Activated CD8-positive, alpha-beta T cell treated with anti-CD3 and anti-CD28 coated beads, Interleukin-2, amount 10 ng/mL, durations not matched to agents 7 days and 5 days (primary cell): ENCODE results near the gene FAM120A. TPM values are rescaled to one million over a fixed set of nuclear protein-coding genes. Genes with fewer than 3 reads are reported as not detected.

Experiments used
- ATAC-seq: fragments of 150-1000 bp; cut with Tn5 transposase; one replicate; pipeline ENCODE4 v1.10.0; 2021; ENCODE audit warnings: moderate library complexity
- CTCF ChIA-PET: fragments of 350-600 bp; sonication (Branson Sonifier 250); formaldehyde crosslinking; loops from one replicate; lab custom pipeline; 2021; ENCODE audit warnings: antibody characterized with exemption; lab: Charles Lee
- POLR2A ChIA-PET: fragments of 350-600 bp; sonication (Branson Sonifier 250); formaldehyde crosslinking; loops from one replicate; lab custom pipeline; 2021; ENCODE audit warnings: antibody characterized with exemption; lab: Charles Lee
- DNase-seq: peaks from one replicate; pipeline ENCODE4 v3.0.0-alpha.2; 2020
- H3K27ac Mint-ChIP-seq: one replicate; pipeline ENCODE4 v1.8.0; 2021; ENCODE audit warnings: mild to moderate bottlenecking, mixed read lengths
- H3K27me3 Mint-ChIP-seq: one replicate; pipeline ENCODE4 v1.8.0; 2021; ENCODE audit warnings: low read depth, mixed read lengths
- H3K36me3 Mint-ChIP-seq: one replicate; pipeline ENCODE4 v1.8.0; 2021; ENCODE audit warnings: low read depth, mixed read lengths
- H3K4me1 Mint-ChIP-seq: one replicate; pipeline ENCODE4 v1.8.0; 2021; ENCODE audit warnings: low read depth, mixed read lengths
- H3K4me3 Mint-ChIP-seq: one replicate; pipeline ENCODE4 v1.8.0; 2021; ENCODE audit warnings: mild to moderate bottlenecking, mixed read lengths
- H3K9me3 Mint-ChIP-seq: one replicate; pipeline ENCODE4 v1.8.0; 2022; ENCODE audit warnings: mixed read lengths; ENCODE audit not compliant: insufficient read depth
- total RNA-seq, 2 experiments: library from RNA; stranded (reverse); gene quantifications; one replicate each; pipeline ENCODE4 v1.2.3, GENCODE V29; 2021

FAM120A gene
- total RNA-seq, 2 experiments from 2014 or later = 139 to 141 TPM

- peak overlapping the region; percentile 95 for H3K27ac Mint-ChIP-seq
- no peaks in the 10 kb centered on the region for H3K27me3 Mint-ChIP-seq
- H3K4me1 Mint-ChIP-seq = peaks cover 24% of the 10 kb centered on the region
- CTCF ChIA-PET = interaction anchor here (0.7 to 2.7 kb wide), 51 partner anchors 8 to 742 kb away, joined by 3 to 38 read pairs (median 5); partner anchors contain the start of genes FAM120AOS and NINJ1
- ATAC-seq (peak; percentile 96), DNase-seq (peak; percentile 98)
- POLR2A ChIA-PET = interaction anchor here (0.6 to 2.6 kb wide), 22 partner anchors 9 to 433 kb away, joined by 3 to 41 read pairs (median 4); partner anchors contain the start of genes FAM120A, FAM120AOS, NINJ1 and PHF2
- H3K4me3 Mint-ChIP-seq = peak overlapping the region; percentile 85
- peaks cover 47% of the 10 kb centered on the region for H3K36me3 Mint-ChIP-seq
- peaks cover 10% of the 10 kb centered on the region for H3K9me3 Mint-ChIP-seq
Observed at GRCh38 chr9:93566408-93567270, 115.2 kb downstream of the FAM120A start.

- no peaks in the 10 kb centered on the region for H3K27me3 Mint-ChIP-seq
- POLR2A ChIA-PET = interaction anchor here (0.6 to 2.6 kb wide), 14 partner anchors 9 to 434 kb away, joined by 3 to 41 read pairs (median 6); partner anchors contain the start of genes FAM120A, FAM120AOS, NINJ1 and PHF2
- peak overlapping the region; percentile 85 for H3K4me3 Mint-ChIP-seq
- peaks cover 24% of the 10 kb centered on the region for H3K4me1 Mint-ChIP-seq
- ATAC-seq (no peak), DNase-seq (no peak)
- peaks cover 10% of the 10 kb centered on the region for H3K9me3 Mint-ChIP-seq
- peak overlapping the region; percentile 95 for H3K27ac Mint-ChIP-seq
- H3K36me3 Mint-ChIP-seq = peaks cover 41% of the 10 kb centered on the region
- CTCF ChIA-PET = interaction anchor here (0.9 to 2.7 kb wide), 14 partner anchors 8 to 459 kb away, joined by 3 to 38 read pairs (median 10); partner anchors contain the start of genes FAM120AOS and NINJ1
Observed at GRCh38 chr9:93567271-93567959, 115.9 kb downstream of the FAM120A start.

- ChIA-PET CTCF (no interaction called here), POLR2A (no interaction called here)
- Mint-ChIP-seq H3K9me3 (peaks cover 10% of the 10 kb centered on the region), H3K4me1 (peaks cover 24% of the 10 kb centered on the region), H3K36me3 (peaks cover 37% of the 10 kb centered on the region), H3K27me3 (no peaks in the 10 kb centered on the region), H3K27ac (no peak overlapping the region), H3K4me3 (no peak overlapping the region)
- DNase-seq (no peak), ATAC-seq (no peak)
Observed at GRCh38 chr9:93568169-93568568, 116.7 kb downstream of the FAM120A start.

GRCh38 chr9:93569621-93570174 is 118.2 kb downstream of the FAM120A start:
- Mint-ChIP-seq H3K9me3 (peaks cover 10% of the 10 kb centered on the region), H3K4me3 (no peak overlapping the region), H3K27me3 (no peaks in the 10 kb centered on the region), H3K36me3 (peaks cover 25% of the 10 kb centered on the region), H3K4me1 (peaks cover 32% of the 10 kb centered on the region), H3K27ac (no peak overlapping the region)
- DNase-seq = no peak
- ChIA-PET CTCF (no interaction called here), POLR2A (no interaction called here)
- no peak for ATAC-seq

GRCh38 chr9:93572221-93572620 is 120.7 kb downstream of the FAM120A start:
- Mint-ChIP-seq H3K4me3 (no peak overlapping the region), H3K4me1 (peaks cover 25% of the 10 kb centered on the region), H3K27me3 (no peaks in the 10 kb centered on the region), H3K27ac (no peak overlapping the region), H3K36me3 (peaks cover 16% of the 10 kb centered on the region), H3K9me3 (peaks cover 10% of the 10 kb centered on the region)
- CTCF ChIA-PET = no interaction called here
- ATAC-seq (no peak), DNase-seq (no peak)
- POLR2A ChIA-PET = no interaction called here

GRCh38 chr9:93572636-93573515 is 121.4 kb downstream of the FAM120A start:
- DNase-seq = no peak

GRCh38 chr9:93573516-93573828 is 122.0 kb downstream of the FAM120A start:
- H3K9me3 Mint-ChIP-seq = peaks cover 10% of the 10 kb centered on the region
- H3K36me3 Mint-ChIP-seq = peaks cover 11% of the 10 kb centered on the region
- ChIA-PET CTCF (no interaction called here), POLR2A (no interaction called here)
- H3K4me3 Mint-ChIP-seq = no peak overlapping the region
- no peak overlapping the region for H3K27ac Mint-ChIP-seq
- DNase-seq = no peak
- no peaks in the 10 kb centered on the region for H3K27me3 Mint-ChIP-seq
- peaks cover 27% of the 10 kb centered on the region for H3K4me1 Mint-ChIP-seq
- ATAC-seq = no peak

More at GRCh38 chr9:93572636-93573515, 121.4 kb downstream of the FAM120A start:
- Mint-ChIP-seq H3K4me3 (no peak overlapping the region), H3K27me3 (no peaks in the 10 kb centered on the region), H3K9me3 (peaks cover 10% of the 10 kb centered on the region), H3K4me1 (peaks cover 23% of the 10 kb centered on the region), H3K27ac (no peak overlapping the region), H3K36me3 (peaks cover 14% of the 10 kb centered on the region)
- ATAC-seq = no peak
- CTCF ChIA-PET = no interaction called here
- POLR2A ChIA-PET = no interaction called here

- H3K9me3 Mint-ChIP-seq = peaks cover 10% of the 10 kb centered on the region
- ChIA-PET POLR2A (interaction anchor here (3.8 kb wide), 1 partner anchor 8 kb away, joined by 41 read pairs; no protein-coding TSS in a partner anchor), CTCF (interaction anchor here (2.0 kb wide), 1 partner anchor 8 kb away, joined by 9 read pairs; no protein-coding TSS in a partner anchor)
- DNase-seq (no peak), ATAC-seq (no peak)
- peaks cover 32% of the 10 kb centered on the region for H3K4me1 Mint-ChIP-seq
- H3K36me3 Mint-ChIP-seq = peaks cover 11% of the 10 kb centered on the region
- H3K4me3 Mint-ChIP-seq = peak overlapping the region; percentile 22
- H3K27ac Mint-ChIP-seq = no peak overlapping the region
- no peaks in the 10 kb centered on the region for H3K27me3 Mint-ChIP-seq
Observed at GRCh38 chr9:93574091-93574899, 122.8 kb downstream of the FAM120A start.

- no peak for ATAC-seq
- ChIA-PET POLR2A (interaction anchor here (3.8 kb wide), 1 partner anchor 9 kb away, joined by 41 read pairs; no protein-coding TSS in a partner anchor), CTCF (interaction anchor here (0.7 to 2.0 kb wide), 2 partner anchors 9 to 421 kb away, joined by 3 to 9 read pairs; no protein-coding TSS in a partner anchor)
- no peaks in the 10 kb centered on the region for H3K27me3 Mint-ChIP-seq
- H3K4me3 Mint-ChIP-seq = peak overlapping the region; percentile 85
- H3K36me3 Mint-ChIP-seq = peaks cover 11% of the 10 kb centered on the region
- H3K27ac Mint-ChIP-seq = peak overlapping the region; percentile 92
- no peak for DNase-seq
- H3K9me3 Mint-ChIP-seq = peaks cover 10% of the 10 kb centered on the region
- H3K4me1 Mint-ChIP-seq = peaks cover 33% of the 10 kb centered on the region
Observed at GRCh38 chr9:93574900-93575795, 123.7 kb downstream of the FAM120A start.
